ENCODE measurements around the gene HIPK3. TPM values are rescaled to one million over a fixed set of nuclear protein-coding genes. Genes with fewer than 3 reads are reported as not detected.
A peak's percentile ranks its signal among the peaks of the same experiment; 100 is the strongest.
"Not testable (repeated sequence)": the region's sequence is repeated elsewhere in the genome, so short reads cannot be mapped to it uniquely, and the experiment has no call there.

Gene HIPK3
- total RNA-seq, 1 experiment from 2014 or later, result 36.4 TPM

GRCh38 chr11:33362051-33362910 is 105.1 kb downstream of the HIPK3 start:
- Histone ChIP-seq H3K27me3 (no peaks in the 10 kb centered on the region), H3K36me3 (no peaks in the 10 kb centered on the region), H3K4me3 (no peak overlapping the region), H3K9me3 (no peaks in the 10 kb centered on the region)
- no peak for DNase-seq

GRCh38 chr11:33366918-33367317 is 109.7 kb downstream of the HIPK3 start:
- no peak overlapping the region for H3K4me3 ChIP-seq
- no peaks in the 10 kb centered on the region for H3K9me3 ChIP-seq
- DNase-seq, result no peak
- H3K36me3 ChIP-seq, result no peaks in the 10 kb centered on the region
- H3K27me3 ChIP-seq, result no peaks in the 10 kb centered on the region

- not testable (repeated sequence) for H3K36me3 ChIP-seq, H3K9me3 ChIP-seq, DNase-seq, H3K4me3 ChIP-seq, H3K27me3 ChIP-seq
Measured at GRCh38 chr11:33368475-33368874, 111.3 kb downstream of the HIPK3 start.

- Histone ChIP-seq H3K9me3 (no peaks in the 10 kb centered on the region), H3K4me3 (no peak overlapping the region), H3K36me3 (no peaks in the 10 kb centered on the region), H3K27me3 (no peaks in the 10 kb centered on the region)
- no peak for DNase-seq
Measured at GRCh38 chr11:33368931-33369330, 111.8 kb downstream of the HIPK3 start.

- Histone ChIP-seq H3K36me3 (no peaks in the 10 kb centered on the region), H3K4me3 (no peak overlapping the region), H3K27me3 (peaks cover 6% of the 10 kb centered on the region), H3K9me3 (no peaks in the 10 kb centered on the region)
- DNase-seq, result no peak
Measured at GRCh38 chr11:33373636-33374035, 116.5 kb downstream of the HIPK3 start.

- no peak for DNase-seq
- Histone ChIP-seq H3K4me3 (peak overlapping the region; percentile 41), H3K9me3 (no peaks in the 10 kb centered on the region), H3K27me3 (peaks cover 6% of the 10 kb centered on the region), H3K36me3 (no peaks in the 10 kb centered on the region)
Measured at GRCh38 chr11:33375236-33375635, 118.1 kb downstream of the HIPK3 start.

GRCh38 chr11:33375688-33376311 is 118.6 kb downstream of the HIPK3 start, which contains the start of gene KIAA1549L:
TSS of gene KIAA1549L (plus strand) at chr11:33376108.
- no peaks in the 10 kb centered on the region for H3K9me3 ChIP-seq
- DNase-seq, result peak; percentile 30
- peaks cover 6% of the 10 kb centered on the region for H3K27me3 ChIP-seq
- peak within 1 kb of the TSS; percentile 41 for H3K4me3 ChIP-seq
- H3K36me3 ChIP-seq, result no peaks in the 10 kb centered on the region

- Histone ChIP-seq H3K27me3 (peaks cover 6% of the 10 kb centered on the region), H3K4me3 (no peak overlapping the region; the same call in 1 of the 2 replicates), H3K36me3 (no peaks in the 10 kb centered on the region), H3K9me3 (no peaks in the 10 kb centered on the region)
- peak; percentile 26 for DNase-seq
Measured at GRCh38 chr11:33376331-33377310, 119.4 kb downstream of the HIPK3 start.

- DNase-seq, result no peak
- Histone ChIP-seq H3K4me3 (no peak overlapping the region), H3K36me3 (no peaks in the 10 kb centered on the region), H3K27me3 (peaks cover 6% of the 10 kb centered on the region), H3K9me3 (no peaks in the 10 kb centered on the region)
Measured at GRCh38 chr11:33377412-33378370, 120.5 kb downstream of the HIPK3 start.

- DNase-seq, result no peak
- H3K36me3 ChIP-seq, result no peaks in the 10 kb centered on the region
- peaks cover 6% of the 10 kb centered on the region for H3K27me3 ChIP-seq
- no peak overlapping the region for H3K4me3 ChIP-seq
- H3K9me3 ChIP-seq, result peaks cover 3% of the 10 kb centered on the region; the same call in 1 of the 2 replicates
Measured at GRCh38 chr11:33379947-33380346, 122.8 kb downstream of the HIPK3 start.

GRCh38 chr11:33383075-33383919 is 126.1 kb downstream of the HIPK3 start:
- peaks cover 15% of the 10 kb centered on the region for H3K9me3 ChIP-seq
- no peaks in the 10 kb centered on the region for H3K36me3 ChIP-seq
- H3K4me3 ChIP-seq, result no peak overlapping the region
- H3K27me3 ChIP-seq, result no peaks in the 10 kb centered on the region; the same call in 1 of the 2 replicates
- no peak for DNase-seq

GRCh38 chr11:33383920-33384209 is 126.7 kb downstream of the HIPK3 start:
- no peak overlapping the region for H3K4me3 ChIP-seq
- H3K36me3 ChIP-seq, result no peaks in the 10 kb centered on the region
- DNase-seq, result no peak
- H3K27me3 ChIP-seq, result no peaks in the 10 kb centered on the region
- peaks cover 15% of the 10 kb centered on the region for H3K9me3 ChIP-seq

- DNase-seq, result no peak
- Histone ChIP-seq H3K27me3 (no peaks in the 10 kb centered on the region), H3K36me3 (no peaks in the 10 kb centered on the region), H3K9me3 (peaks cover 15% of the 10 kb centered on the region), H3K4me3 (no peak overlapping the region)
Measured at GRCh38 chr11:33384220-33384619, 127.0 kb downstream of the HIPK3 start.

- no peak for DNase-seq
- H3K4me3 ChIP-seq, result no peak overlapping the region
- H3K9me3 ChIP-seq, result peaks cover 15% of the 10 kb centered on the region
- H3K27me3 ChIP-seq, result no peaks in the 10 kb centered on the region
- H3K36me3 ChIP-seq, result no peaks in the 10 kb centered on the region
Measured at GRCh38 chr11:33387581-33387980, 130.4 kb downstream of the HIPK3 start.

- Histone ChIP-seq H3K36me3 (no peaks in the 10 kb centered on the region), H3K9me3 (peaks cover 15% of the 10 kb centered on the region), H3K4me3 (no peak overlapping the region), H3K27me3 (no peaks in the 10 kb centered on the region)
- no peak for DNase-seq
Measured at GRCh38 chr11:33387996-33388395, 130.8 kb downstream of the HIPK3 start.

Measured in MG63 (cell line).